WTC11 (cell line): ENCODE measurements around the gene ST6GALNAC1.

Experiments
- AFF4 ChIP-seq: sonication (generic); formaldehyde crosslinking; IDR thresholded peaks from 2 replicates; pipeline ENCODE4 v1.8.1; 2023; ENCODE audit warnings: mild to moderate bottlenecking, missing genetic modification reagents, borderline replicate concordance
- CREM ChIP-seq: sonication (generic); formaldehyde crosslinking; IDR thresholded peaks from 2 replicates; pipeline ENCODE4 v1.8.1; 2022; ENCODE audit warnings: mild to moderate bottlenecking, missing genetic modification reagents, moderate library complexity
- CTCF ChIP-seq: fragments of 200-600 bp; IDR thresholded peaks from 2 replicates; pipeline ENCODE4 v1.8.0; 2022; ENCODE audit warnings: antibody characterized with exemption
- E2F1 ChIP-seq: sonication (generic); formaldehyde crosslinking; IDR thresholded peaks from 2 replicates; pipeline ENCODE4 v1.8.0; 2022; ENCODE audit warnings: mild to moderate bottlenecking, missing genetic modification reagents
- ELF4 ChIP-seq: sonication (generic); formaldehyde crosslinking; IDR thresholded peaks from 2 replicates; pipeline ENCODE4 v1.8.1; 2022; ENCODE audit warnings: low read depth, mild to moderate bottlenecking, moderate library complexity, missing genetic modification reagents
- ESRRA ChIP-seq: sonication (generic); formaldehyde crosslinking; IDR thresholded peaks from 2 replicates; pipeline ENCODE4 v1.8.1; 2022; ENCODE audit warnings: mild to moderate bottlenecking, missing genetic modification reagents, borderline replicate concordance
- IRF2 ChIP-seq: sonication (generic); formaldehyde crosslinking; IDR thresholded peaks from 2 replicates; pipeline ENCODE4 v1.8.0; 2022; ENCODE audit warnings: low read depth, missing genetic modification reagents, borderline replicate concordance
- MYBL2 ChIP-seq: sonication (generic); formaldehyde crosslinking; IDR thresholded peaks from 2 replicates; pipeline ENCODE4 v1.8.1; 2023; ENCODE audit warnings: mild to moderate bottlenecking, moderate library complexity, missing genetic modification reagents
- SMAD3 ChIP-seq: sonication (generic); formaldehyde crosslinking; IDR thresholded peaks from 2 replicates; pipeline ENCODE4 v1.8.0; 2022; ENCODE audit warnings: missing genetic modification reagents, mild to moderate bottlenecking, borderline replicate concordance
- TCF7 ChIP-seq: sonication (generic); formaldehyde crosslinking; IDR thresholded peaks from 2 replicates; pipeline ENCODE4 v1.8.0; 2022; ENCODE audit warnings: mild to moderate bottlenecking, low read depth, missing genetic modification reagents, moderate library complexity
- USF2 ChIP-seq: sonication (generic); formaldehyde crosslinking; IDR thresholded peaks from 2 replicates; pipeline ENCODE4 v1.8.1; 2023; ENCODE audit warnings: mild to moderate bottlenecking, missing genetic modification reagents, moderate library complexity
- ZNF512 ChIP-seq: sonication (generic); formaldehyde crosslinking; IDR thresholded peaks from 2 replicates; pipeline ENCODE4 v1.8.1; 2022; ENCODE audit warnings: missing genetic modification reagents, borderline replicate concordance

- TF ChIP-seq SMAD3 (CRISPR knock-in tag) (no peak), CREM (CRISPR knock-in tag) (no peak), AFF4 (CRISPR knock-in tag) (no peak), E2F1 (CRISPR knock-in tag) (no peak), CTCF (no peak), ZNF512 (no peak), IRF2 (CRISPR knock-in tag) (no peak), USF2 (CRISPR knock-in tag) (no peak), ELF4 (no peak), TCF7 (no peak), ESRRA (CRISPR knock-in tag) (no peak), MYBL2 (CRISPR knock-in tag) (no peak)
Observed at GRCh38 chr17:76597156-76598003, 46.2 kb downstream of the ST6GALNAC1 start.
